HG02571 (cell line): ENCODE measurements around the gene OR52K2.
"Not testable (repeated sequence)": the region's sequence is repeated elsewhere in the genome, so short reads cannot be mapped to it uniquely, and the experiment has no call there.

ENCODE experiments used
- ATAC-seq: cut with Tn5 transposase; IDR thresholded peaks from one replicate; pipeline ENCODE4 v1.9.1; 2021; ENCODE audit warnings: mild to moderate bottlenecking, moderate library complexity; ENCODE audit not compliant: unreplicated experiment

The OR52K2 gene

DNA sequence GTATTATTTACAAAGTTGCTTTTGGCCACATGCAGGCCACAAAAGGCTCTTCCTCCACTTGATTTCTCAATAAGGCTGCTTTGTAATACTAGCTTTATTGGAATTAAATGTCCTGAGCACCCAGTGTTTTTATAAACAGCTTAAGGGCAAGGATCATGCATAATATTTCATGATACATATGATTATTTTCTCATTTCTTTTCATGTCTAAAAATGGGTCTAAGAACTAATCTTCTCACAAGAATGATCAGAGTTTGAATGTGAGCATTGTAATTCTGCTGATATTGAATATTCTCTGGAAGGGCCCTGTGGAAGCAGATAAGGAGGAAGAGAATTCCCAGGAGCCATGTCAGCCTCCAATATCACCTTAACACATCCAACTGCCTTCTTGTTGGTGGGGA lies at the start of gene OR52K2:
OR52K2 (plus strand) TSS at position 301 of the 400 bp plus-strand sequence; CDS start at position 346, 45 bp downstream.
- no peak for ATAC-seq

- not testable (repeated sequence) for ATAC-seq
Observed at GRCh38 chr11:4406206-4406605, 42.9 kb upstream of the OR52K2 start.

DNA sequence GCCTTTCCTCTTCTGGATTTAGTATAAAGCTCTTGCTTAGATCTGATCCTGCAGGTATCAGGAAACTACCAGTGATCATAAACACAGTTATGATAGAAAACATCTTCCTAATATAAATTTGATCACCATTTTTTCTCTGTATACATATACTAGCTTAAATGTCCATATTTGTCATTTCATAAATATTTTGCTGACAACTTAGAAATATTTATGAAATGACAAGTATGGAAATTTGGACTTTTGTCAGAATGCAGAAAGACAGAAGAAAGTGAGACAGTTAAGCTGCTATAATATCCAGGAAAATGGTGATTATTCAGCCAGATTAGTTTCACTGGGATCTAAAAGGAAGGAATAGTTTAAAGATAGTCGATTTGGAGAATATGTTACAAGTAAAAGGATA lies 32.8 kb upstream of the OR52K2 start:
- ATAC-seq: no peak

DNA sequence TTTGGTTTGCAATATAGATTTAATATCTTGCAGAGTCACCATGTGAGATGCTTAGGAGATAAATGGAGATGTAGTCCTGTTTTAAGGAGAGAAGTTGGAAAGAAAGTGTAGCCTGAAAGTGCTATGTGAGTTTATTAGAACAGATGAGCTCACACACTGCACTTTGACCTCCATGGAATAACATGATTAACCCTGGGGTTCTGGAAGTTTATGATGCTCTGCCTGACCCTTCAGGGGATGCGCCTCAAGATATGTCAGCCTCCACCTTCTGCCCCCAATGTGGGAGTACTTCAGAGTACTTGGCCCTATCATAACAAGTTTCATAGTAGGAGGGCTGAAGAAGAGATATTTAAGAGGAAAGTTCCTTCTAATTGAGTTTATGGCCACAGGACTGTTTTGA lies 32.3 kb upstream of the OR52K2 start:
- ATAC-seq: no peak

GRCh38 chr11:4418403-4418802 lies 30.7 kb upstream of the OR52K2 start:
- ATAC-seq: no peak

GRCh38 chr11:4430051-4430450 lies 19.0 kb upstream of the OR52K2 start:
- ATAC-seq: no peak

DNA sequence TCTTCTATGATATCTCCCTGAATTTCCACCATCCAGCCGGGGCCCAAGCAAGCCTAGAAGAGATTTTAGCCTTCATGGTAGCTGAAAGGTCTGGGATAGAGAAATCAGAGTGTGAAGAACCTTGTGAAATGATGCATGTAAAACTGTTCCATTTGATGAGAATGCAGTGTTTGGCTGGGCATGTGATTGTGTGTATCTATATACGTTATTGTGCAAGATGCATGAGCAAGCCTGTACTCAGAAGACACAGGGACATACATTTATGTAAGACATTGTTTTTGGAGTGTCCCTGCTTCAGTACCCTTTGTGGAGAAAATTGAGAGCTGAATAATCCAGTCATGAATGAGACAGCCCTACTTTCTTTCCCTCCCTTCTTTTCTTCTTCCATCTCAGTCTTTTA lies 15.2 kb upstream of the OR52K2 start:
- no peak for ATAC-seq

DNA sequence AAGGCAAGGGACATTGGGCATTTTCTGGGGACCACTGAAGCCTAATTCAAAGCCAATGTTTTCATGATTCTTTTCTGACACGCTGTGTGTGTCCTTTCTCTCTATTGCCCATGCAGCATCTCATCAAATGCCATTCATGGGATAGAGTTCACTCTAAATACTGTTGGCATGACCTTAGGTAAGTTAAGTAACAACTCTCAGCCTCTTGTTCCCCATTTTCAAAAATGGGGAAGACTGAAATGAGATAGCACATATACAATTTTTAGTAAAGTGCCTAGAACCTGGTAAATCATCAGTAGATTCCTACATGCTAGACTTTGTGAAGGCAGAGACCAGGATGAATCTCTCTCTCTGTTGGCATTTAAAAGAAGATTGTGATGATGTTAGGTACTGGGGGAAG lies 12.7 kb upstream of the OR52K2 start:
- no peak for ATAC-seq

GRCh38 chr11:4441515-4441914 lies 7.6 kb upstream of the OR52K2 start:
- ATAC-seq: no peak

GRCh38 chr11:4443232-4443891 lies 5.7 kb upstream of the OR52K2 start:
- ATAC-seq: no peak

DNA sequence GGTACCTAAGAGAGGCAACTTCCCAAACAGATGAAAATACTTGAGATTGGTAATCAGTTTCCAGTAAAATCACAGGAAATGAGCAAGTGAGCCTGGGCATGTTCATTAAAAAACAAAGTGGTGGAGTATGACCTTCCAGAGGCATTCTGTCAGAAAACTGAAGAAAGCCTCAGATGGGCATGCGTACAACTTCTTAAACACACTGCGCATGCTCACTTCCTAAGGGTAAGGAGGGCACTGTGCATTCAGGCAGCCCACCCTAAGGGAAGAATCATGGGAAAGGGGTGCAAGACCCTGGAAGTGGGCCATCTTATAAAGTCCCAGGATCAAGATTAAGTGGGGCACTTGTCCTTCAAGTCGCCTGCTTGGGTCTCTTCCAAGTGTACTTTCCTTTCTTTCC lies 4.0 kb downstream of the OR52K2 start:
- no peak for ATAC-seq

DNA sequence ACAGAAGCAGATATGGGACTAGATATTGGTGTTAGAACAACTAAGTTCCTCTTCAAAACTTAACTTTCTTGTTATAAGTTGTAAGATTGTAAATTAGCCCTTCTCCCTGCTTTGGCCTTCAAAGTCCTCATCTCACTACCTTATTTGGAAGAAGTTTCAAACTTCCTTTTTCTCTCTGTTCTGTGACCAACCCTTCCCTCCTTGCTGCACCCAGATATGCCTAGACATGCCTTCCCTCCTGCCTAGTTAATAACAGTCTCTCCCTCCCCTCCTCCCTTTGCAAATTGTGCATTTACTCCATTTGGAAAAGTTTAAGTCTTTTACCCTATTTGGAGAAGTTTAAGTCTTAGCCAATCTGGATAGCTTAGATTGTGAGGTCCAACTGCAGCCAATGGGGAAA lies 4.9 kb downstream of the OR52K2 start:
- no peak for ATAC-seq

GRCh38 chr11:4455419-4455818 lies 6.3 kb downstream of the OR52K2 start:
- no peak for ATAC-seq

DNA sequence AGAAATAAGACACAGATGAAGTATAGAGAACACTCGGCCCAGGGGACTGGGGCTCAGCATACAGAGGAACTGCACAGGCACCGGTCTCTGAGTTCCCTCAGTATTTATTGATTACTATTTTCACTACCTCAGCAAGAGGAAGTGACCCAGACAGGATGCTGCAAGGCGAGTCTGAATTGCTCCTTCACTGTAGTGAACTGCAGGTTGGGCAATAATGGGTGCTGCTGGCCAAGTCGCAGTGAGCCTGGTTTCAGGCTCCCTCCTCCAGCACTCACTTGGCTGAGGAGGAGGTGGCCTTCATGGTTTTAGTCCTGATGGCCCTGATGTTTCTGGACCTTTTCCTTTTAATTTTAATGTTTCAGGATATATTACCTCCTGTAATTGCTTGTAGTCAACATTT lies 10.4 kb downstream of the OR52K2 start:
- ATAC-seq: no peak

- ATAC-seq: no peak
Observed at GRCh38 chr11:4460151-4460550, 11.1 kb downstream of the OR52K2 start.

DNA sequence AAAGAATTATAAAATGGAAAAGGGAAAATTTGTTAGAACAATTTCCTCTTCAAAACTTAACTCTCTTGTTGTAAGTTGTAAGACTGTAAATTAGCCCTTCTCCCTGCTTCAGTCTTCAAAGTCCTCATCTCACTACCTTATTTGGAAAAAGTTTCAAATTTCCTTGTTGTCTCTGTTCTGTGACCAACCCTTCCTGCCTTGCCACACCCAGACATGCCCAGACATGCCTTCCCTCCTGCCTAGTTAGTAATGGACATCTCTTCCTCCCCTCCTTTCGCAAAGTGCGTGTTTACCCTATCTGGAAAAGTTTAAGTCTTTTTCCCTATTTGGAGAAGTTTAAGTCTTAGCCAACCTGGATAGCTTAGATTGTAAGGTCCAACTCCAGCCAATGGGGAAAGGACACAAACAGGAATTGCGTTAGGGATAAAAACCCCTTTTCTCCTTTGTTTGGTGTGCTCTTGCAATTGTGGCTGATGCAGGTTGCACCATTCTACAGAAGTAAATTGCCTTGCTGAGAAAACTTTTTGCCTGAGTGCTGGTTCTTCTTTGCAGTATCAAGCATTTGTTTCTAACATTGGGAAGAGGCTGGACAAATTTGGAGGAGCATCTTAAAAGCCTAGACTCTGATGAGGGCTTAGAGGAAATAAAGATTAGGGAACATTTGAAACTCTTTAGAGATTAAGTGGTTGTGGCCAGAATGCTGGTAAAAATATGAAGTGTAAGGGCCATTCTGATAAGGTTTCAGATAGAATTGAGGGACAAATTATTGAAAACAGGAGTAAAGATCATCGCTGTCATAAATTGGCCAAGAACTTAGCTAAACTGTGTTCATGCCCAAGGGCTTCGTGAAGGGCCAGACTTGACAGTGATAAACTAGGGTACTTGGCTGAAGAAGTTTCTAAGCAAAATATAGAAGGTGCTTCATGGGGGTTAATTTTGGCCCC lies 15.4 kb downstream of the OR52K2 start:
- no peak for ATAC-seq

DNA sequence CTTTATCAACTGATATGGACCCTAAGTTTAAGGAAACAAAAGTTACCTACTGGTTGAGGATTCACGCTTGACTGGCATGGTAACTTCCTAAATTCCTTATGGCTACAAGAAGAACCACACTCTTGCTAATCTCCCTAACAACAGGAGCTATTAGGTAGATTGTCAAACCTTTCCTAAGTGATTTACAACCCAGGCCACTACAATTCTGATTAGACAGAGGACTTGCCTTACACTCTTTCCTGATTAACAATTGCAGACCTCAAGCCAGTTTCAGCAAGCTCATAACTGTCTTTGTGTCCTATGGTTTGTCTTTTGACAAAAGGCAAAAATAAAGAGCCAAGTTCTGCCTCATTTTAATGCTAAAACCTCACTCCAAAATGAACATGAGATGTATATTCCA lies 16.3 kb downstream of the OR52K2 start:
- no peak for ATAC-seq

DNA sequence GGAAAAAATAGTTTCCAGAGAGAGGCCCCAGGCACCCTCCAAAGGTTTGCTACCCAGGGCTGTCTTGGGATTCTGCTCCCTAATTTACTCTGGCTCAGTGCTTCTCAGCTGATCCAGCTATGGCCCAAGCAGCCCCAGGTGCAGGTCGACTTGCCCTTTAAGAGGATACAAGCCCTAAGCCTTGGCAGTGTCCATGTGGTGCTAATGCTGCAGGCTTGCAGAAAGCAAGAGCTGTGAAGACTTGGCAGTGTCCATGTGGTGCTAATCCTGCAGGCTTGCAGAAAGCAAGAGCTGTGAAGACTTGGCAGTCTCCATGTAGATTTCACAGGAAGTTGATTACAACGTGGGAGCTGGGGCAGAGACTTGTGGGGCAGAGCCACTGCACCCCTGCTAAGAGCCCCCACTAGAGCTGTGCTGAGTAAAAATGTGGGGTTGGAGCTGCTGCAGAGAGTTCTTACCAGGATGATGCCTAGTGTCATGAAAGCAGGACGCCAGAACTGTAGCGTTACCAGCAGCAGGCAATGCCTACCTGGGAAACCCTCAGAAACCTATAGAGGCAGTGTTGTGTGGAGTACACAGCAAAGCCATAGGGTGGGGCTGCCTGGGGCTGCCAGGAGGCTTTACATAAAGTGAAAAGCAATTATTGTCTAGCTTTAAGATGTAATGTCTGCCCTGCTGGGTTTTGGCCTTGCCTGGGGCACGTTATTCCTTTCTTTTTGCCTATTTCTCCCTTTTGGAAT lies 17.2 kb downstream of the OR52K2 start:
- no peak for ATAC-seq

- no peak for ATAC-seq
Observed at GRCh38 chr11:4466871-4467442, 17.9 kb downstream of the OR52K2 start.

DNA sequence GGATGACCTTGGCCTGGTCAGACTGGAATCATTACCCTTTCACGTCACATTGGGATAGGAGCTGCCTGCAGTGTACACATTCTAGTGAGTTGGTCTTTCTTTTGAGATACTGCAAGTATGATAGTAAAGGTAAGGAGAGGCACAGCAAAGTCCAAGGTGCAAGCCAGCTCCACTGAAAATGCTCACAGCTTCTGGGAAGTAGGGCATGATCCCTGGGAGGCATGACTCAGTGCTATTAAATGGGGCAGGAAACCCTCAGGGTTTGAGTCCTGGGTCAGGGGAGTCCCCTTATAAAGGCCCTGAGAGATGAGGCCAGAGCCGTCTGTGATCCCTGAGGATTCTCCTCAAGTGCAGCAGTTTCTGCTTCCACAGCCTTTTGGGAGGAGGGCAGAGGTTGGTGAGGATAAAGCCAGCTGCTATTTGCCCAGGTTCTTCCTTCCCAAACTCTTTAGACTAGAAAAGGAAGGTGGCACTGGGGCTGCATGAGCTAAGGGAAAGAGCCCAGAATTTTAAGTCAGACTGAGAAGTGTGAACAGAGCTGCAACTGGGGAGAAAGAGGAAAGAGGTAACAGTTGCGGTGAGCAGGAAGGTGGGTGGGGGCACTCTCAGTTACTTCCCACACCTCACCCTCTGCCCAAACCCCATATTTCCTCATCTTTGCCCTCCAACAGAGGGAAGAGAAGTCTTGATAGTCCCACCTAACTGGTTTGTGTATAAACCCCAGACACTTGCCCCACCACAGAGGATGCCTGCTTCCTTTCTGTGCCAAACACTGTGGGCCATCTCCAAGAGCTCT lies 18.9 kb downstream of the OR52K2 start:
- ATAC-seq: no peak
